Rectal smooth muscle tissue (tissue), 1 donor: Measurements from ENCODE around the gene GALNT1.

Experiments used
- H3K27ac ChIP-seq: one replicate; pipeline ENCODE4 v1.7.0; 2013; ENCODE audit warnings: low read depth, low read length, inconsistent platforms
- H3K27me3 ChIP-seq: one replicate; pipeline ENCODE4 v1.7.0; 2013; ENCODE audit warnings: low read length; ENCODE audit not compliant: control insufficient read depth, insufficient read depth
- H3K36me3 ChIP-seq: one replicate; pipeline ENCODE4 v1.7.0; 2013; ENCODE audit warnings: low read length; ENCODE audit not compliant: control insufficient read depth, insufficient read depth
- H3K4me1 ChIP-seq: one replicate; pipeline ENCODE4 v1.7.0; 2013; ENCODE audit warnings: low read length; ENCODE audit not compliant: control insufficient read depth, insufficient read depth
- H3K4me3 ChIP-seq: one replicate; pipeline ENCODE4 v1.7.0; 2013; ENCODE audit warnings: low read length
- H3K9ac ChIP-seq: one replicate; pipeline ENCODE4 v1.7.0; 2013; ENCODE audit warnings: low read length

GALNT1 gene

GRCh38 chr18:35715139-35715538 is 133.6 kb downstream of the GALNT1 start:
- no peak overlapping the region for H3K9ac ChIP-seq
- H3K36me3 ChIP-seq: peaks cover 2% of the 10 kb centered on the region
- no peak overlapping the region for H3K4me3 ChIP-seq
- no peaks in the 10 kb centered on the region for H3K4me1 ChIP-seq
- no peak overlapping the region for H3K27ac ChIP-seq
- no peaks in the 10 kb centered on the region for H3K27me3 ChIP-seq

DNA sequence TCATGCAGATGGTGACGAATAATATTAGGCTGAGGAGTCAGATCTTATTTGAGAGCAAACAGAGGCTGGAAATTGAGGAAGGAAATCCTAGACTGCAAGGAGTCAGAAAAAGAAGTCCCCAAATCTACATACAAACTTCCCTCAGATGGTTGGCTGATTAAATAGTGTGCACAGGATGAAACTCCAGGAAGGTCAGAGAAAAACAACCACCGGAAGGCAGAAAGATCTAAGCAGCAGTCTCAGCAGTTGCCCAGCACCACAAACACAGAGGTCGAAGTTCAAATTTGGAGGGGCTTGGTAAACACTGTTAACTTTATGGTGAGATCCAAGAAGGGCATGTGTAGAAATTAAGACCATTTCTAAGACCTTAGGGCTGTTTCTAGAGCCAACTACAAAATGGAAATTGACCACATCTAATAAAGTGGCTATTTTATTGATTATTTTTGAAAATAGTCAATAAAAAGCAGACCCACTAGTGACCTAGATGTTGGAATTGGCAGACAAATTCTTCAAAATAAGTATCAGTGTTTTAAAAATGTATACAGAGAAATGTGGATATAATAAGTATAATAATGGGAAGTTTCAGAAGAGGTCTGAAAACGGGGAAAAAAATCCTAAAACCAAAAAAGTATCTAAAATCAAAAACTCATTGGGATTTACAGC is 134.8 kb downstream of the GALNT1 start:
- no peak overlapping the region for H3K27ac ChIP-seq
- H3K36me3 ChIP-seq: no peaks in the 10 kb centered on the region
- H3K4me1 ChIP-seq: no peaks in the 10 kb centered on the region
- H3K4me3 ChIP-seq: no peak overlapping the region
- H3K27me3 ChIP-seq: no peaks in the 10 kb centered on the region
- H3K9ac ChIP-seq: no peak overlapping the region

GRCh38 chr18:35717182-35717581 is 135.6 kb downstream of the GALNT1 start:
- H3K36me3 ChIP-seq: no peaks in the 10 kb centered on the region
- no peak overlapping the region for H3K27ac ChIP-seq
- no peak overlapping the region for H3K9ac ChIP-seq
- H3K27me3 ChIP-seq: no peaks in the 10 kb centered on the region
- H3K4me3 ChIP-seq: no peak overlapping the region
- H3K4me1 ChIP-seq: no peaks in the 10 kb centered on the region

DNA sequence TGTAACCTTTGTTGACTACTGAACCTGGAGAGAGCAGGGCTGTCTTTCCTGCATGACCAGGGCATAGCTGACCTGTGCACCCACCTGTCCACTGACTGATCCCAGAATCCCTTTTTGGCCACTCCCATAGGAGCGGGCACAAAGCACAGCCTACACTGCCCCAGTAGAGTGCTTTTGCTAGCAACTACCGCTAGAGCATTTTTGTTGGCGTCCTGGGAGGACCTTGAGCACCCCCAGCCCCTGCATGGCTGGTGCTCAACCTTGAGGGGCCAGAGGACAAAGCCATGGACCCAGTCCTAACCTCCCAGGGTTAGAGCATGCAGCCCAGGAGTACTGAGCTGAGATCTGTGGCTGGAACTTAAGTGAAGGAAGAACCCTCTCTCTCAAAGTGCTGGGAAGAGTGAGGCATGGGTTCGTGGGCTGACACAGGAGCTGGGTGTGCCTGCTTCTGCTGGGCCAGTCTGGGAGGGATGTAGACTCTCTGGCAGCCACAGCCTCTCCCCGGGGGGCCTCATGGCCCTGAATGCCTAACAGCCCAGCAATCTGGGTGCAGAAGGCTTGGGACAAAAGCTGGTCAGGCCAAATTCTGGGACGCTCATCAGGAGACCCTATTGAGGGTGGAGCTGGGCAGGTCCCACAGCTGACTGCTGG is 140.0 kb downstream of the GALNT1 start:
- no peaks in the 10 kb centered on the region for H3K27me3 ChIP-seq
- no peak overlapping the region for H3K4me3 ChIP-seq
- no peak overlapping the region for H3K27ac ChIP-seq
- no peak overlapping the region for H3K9ac ChIP-seq
- no peaks in the 10 kb centered on the region for H3K36me3 ChIP-seq
- no peaks in the 10 kb centered on the region for H3K4me1 ChIP-seq

DNA sequence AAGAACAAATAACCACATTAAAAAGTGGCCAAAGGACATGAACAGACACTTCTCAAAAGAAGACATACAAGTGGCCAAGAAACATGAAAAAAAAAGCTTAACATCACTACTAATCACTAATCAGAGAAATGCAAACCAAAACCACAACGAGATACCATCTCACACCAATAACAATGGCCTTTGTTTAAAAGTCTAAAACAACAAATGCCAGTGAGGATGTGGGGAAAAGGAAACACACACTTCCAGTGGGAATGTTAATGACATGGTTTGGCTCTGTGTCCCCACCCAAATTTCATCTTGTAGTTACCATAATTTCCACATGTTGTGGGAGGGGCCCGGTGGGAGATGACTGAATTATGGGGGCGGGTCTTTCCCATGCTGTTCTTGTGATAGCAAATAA is 147.1 kb downstream of the GALNT1 start:
- no peaks in the 10 kb centered on the region for H3K4me1 ChIP-seq

DNA sequence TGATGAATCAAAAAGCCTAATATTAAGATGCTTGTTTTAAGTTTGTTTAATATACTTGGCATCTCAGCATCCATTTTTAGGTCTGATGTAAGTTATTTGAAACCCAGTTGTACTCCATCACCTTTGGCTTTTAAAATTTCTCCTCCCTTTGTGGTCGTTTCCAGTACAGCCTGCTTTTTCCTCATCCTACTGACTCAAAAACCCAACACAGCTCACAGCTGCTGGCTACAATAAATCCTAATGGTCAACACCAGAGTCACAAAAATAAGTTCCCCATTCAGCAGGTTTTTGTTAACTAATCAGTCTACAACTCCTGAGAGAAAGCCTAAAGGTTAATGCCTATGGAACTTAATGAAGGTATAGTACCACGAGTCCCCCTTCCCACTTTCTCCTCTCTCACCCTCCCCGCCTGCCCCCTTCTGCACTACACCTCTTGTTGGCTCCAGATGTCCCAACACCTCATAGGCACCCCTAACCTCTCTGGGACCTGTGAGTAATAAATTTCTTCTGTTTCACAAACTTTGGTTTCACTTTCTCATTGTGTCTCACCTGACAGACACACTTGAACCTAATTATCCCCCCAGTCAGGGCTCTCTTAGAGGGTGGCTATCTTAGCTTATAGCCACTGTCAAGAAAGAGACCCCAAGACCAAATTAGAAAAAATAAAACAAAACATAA is 148.6 kb downstream of the GALNT1 start:
- Histone ChIP-seq H3K27me3 (no peaks in the 10 kb centered on the region), H3K36me3 (no peaks in the 10 kb centered on the region), H3K4me3 (no peak overlapping the region), H3K9ac (no peak overlapping the region), H3K27ac (no peak overlapping the region), H3K4me1 (no peaks in the 10 kb centered on the region)

More for the DNA sequence above, 147.1 kb downstream of the GALNT1 start:
- no peak overlapping the region for H3K27ac ChIP-seq
- H3K4me3 ChIP-seq: no peak overlapping the region
- H3K36me3 ChIP-seq: no peaks in the 10 kb centered on the region
- H3K9ac ChIP-seq: no peak overlapping the region
- no peaks in the 10 kb centered on the region for H3K27me3 ChIP-seq

DNA sequence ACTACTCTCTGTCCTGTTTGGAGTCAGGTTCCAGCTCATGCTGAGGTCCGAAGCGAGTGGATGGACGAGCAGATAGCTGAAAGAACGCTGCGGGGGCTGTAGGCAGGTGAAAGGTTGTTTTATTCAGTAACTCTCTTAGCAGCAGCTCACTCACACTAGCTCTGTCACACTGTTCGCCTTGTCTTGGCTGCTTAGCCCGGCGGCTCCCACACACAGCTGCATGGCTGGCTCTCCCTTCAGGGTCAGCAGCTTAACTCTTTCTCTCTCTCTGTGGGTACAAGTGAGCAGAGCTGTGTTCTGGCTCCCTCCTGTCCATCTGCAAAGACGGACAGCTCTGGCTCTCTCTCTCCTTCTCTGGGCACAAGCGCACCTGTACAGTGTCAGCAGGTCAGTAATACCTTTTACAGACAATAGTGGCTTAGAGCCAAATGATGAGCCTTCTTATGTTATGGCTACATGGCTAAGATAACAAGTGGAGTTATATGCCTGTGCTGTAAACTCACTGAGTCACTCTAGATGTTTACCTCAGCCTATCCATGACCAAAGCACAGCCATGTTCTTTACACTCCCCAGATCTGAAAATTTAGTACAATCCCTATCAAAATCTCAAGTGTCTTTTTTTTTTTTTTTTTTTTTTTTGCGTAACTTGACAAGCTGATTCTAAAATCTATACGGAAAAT is 149.3 kb downstream of the GALNT1 start:
- no peak overlapping the region for H3K9ac ChIP-seq
- no peaks in the 10 kb centered on the region for H3K36me3 ChIP-seq
- no peaks in the 10 kb centered on the region for H3K27me3 ChIP-seq
- no peak overlapping the region for H3K27ac ChIP-seq
- H3K4me3 ChIP-seq: no peak overlapping the region
- no peaks in the 10 kb centered on the region for H3K4me1 ChIP-seq

- H3K4me3 ChIP-seq: no peak overlapping the region
- no peaks in the 10 kb centered on the region for H3K36me3 ChIP-seq
- no peaks in the 10 kb centered on the region for H3K27me3 ChIP-seq
- H3K9ac ChIP-seq: no peak overlapping the region
- no peaks in the 10 kb centered on the region for H3K4me1 ChIP-seq
- no peak overlapping the region for H3K27ac ChIP-seq
Observed at GRCh38 chr18:35731701-35732100, 150.2 kb downstream of the GALNT1 start.

- H3K27me3 ChIP-seq: no peaks in the 10 kb centered on the region
- no peak overlapping the region for H3K9ac ChIP-seq
- H3K36me3 ChIP-seq: no peaks in the 10 kb centered on the region
- H3K4me1 ChIP-seq: no peaks in the 10 kb centered on the region
- no peak overlapping the region for H3K4me3 ChIP-seq
- H3K27ac ChIP-seq: no peak overlapping the region
Observed at GRCh38 chr18:35732162-35732561, 150.6 kb downstream of the GALNT1 start.

- Histone ChIP-seq H3K36me3 (no peaks in the 10 kb centered on the region), H3K27ac (no peak overlapping the region), H3K4me3 (no peak overlapping the region), H3K27me3 (no peaks in the 10 kb centered on the region), H3K9ac (no peak overlapping the region), H3K4me1 (no peaks in the 10 kb centered on the region)
Observed at GRCh38 chr18:35732636-35733035, 151.1 kb downstream of the GALNT1 start.

DNA sequence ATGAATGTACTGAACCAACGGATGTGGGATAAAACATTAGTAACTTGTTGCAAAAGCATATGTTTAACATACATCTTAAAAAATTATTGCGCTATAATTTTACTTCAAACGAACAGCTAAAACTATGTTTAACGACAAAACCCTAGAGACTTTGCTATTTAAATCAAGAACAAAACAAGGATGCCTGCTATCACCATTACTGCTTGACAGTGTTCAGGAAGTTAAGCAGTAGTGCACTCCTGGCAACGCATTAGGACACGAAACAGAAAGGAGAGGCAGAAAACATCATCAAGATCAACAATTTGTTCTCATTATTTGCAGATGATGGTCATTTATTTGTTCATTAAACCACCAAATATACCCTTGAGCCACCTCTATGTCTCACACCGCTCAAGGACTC is 151.9 kb downstream of the GALNT1 start:
- Histone ChIP-seq H3K4me3 (no peak overlapping the region), H3K4me1 (no peaks in the 10 kb centered on the region), H3K36me3 (no peaks in the 10 kb centered on the region), H3K9ac (no peak overlapping the region), H3K27me3 (no peaks in the 10 kb centered on the region), H3K27ac (no peak overlapping the region)

GRCh38 chr18:35736696-35737095 is 155.2 kb downstream of the GALNT1 start:
- H3K27me3 ChIP-seq: no peaks in the 10 kb centered on the region
- H3K36me3 ChIP-seq: no peaks in the 10 kb centered on the region
- H3K4me3 ChIP-seq: no peak overlapping the region
- no peak overlapping the region for H3K27ac ChIP-seq
- no peaks in the 10 kb centered on the region for H3K4me1 ChIP-seq
- H3K9ac ChIP-seq: no peak overlapping the region
